ENCODE measurements around the gene FAR2. TPM values are rescaled to one million over a fixed set of nuclear protein-coding genes. Genes with fewer than 3 reads are reported as not detected.

Gene FAR2
- total RNA-seq, 2 donors from 2014 or later = 3.0 to 10.0 TPM

- no peak for DNase-seq (ENCODE audit: low spot score)
- H3K36me3 ChIP-seq = no peaks in the 10 kb centered on the region
- H3K9me3 ChIP-seq = no peaks in the 10 kb centered on the region
- H3K27me3 ChIP-seq = no peaks in the 10 kb centered on the region
- TF ChIP-seq CTCF (IDR thresholded peaks at IDR 0.05) = no peak
- no peak overlapping the region for H3K27ac ChIP-seq
- no peak overlapping the region for H3K4me3 ChIP-seq
- H3K4me1 ChIP-seq = peaks cover 0 to 33% of the 10 kb centered on the region in 2 donors
Observed at GRCh38 chr12:29150462-29150861, 1.4 kb downstream of the FAR2 start.

- H3K27ac ChIP-seq = peak overlapping the region in 1 of 2 donors; percentile 4
- no peaks in the 10 kb centered on the region for H3K27me3 ChIP-seq
- DNase-seq (ENCODE audit: low spot score) = no peak
- TF ChIP-seq CTCF (IDR thresholded peaks at IDR 0.05) = no peak
- H3K9me3 ChIP-seq = no peaks in the 10 kb centered on the region
- H3K4me1 ChIP-seq = peaks cover 0 to 34% of the 10 kb centered on the region in 2 donors
- no peak overlapping the region for H3K4me3 ChIP-seq
- no peaks in the 10 kb centered on the region for H3K36me3 ChIP-seq
Observed at GRCh38 chr12:29152223-29152868, 3.3 kb downstream of the FAR2 start.

GRCh38 chr12:29152981-29153630 lies 4.0 kb downstream of the FAR2 start:
- H3K4me3 ChIP-seq = no peak overlapping the region
- H3K9me3 ChIP-seq = no peaks in the 10 kb centered on the region
- H3K4me1 ChIP-seq = peaks cover 0 to 33% of the 10 kb centered on the region in 2 donors
- no peaks in the 10 kb centered on the region for H3K27me3 ChIP-seq
- no peak for DNase-seq (ENCODE audit: low spot score)
- H3K36me3 ChIP-seq = no peaks in the 10 kb centered on the region
- peak overlapping the region in 1 of 2 donors; percentile 14 for H3K27ac ChIP-seq
- no peak for TF ChIP-seq CTCF (IDR thresholded peaks at IDR 0.05)

GRCh38 chr12:29155079-29155478 lies 6.0 kb downstream of the FAR2 start:
- no peaks in the 10 kb centered on the region for H3K9me3 ChIP-seq
- H3K4me3 ChIP-seq = no peak overlapping the region
- no peak for TF ChIP-seq CTCF (IDR thresholded peaks at IDR 0.05)
- DNase-seq (ENCODE audit: low spot score) = no peak
- H3K27me3 ChIP-seq = no peaks in the 10 kb centered on the region
- H3K4me1 ChIP-seq = peaks cover 0 to 30% of the 10 kb centered on the region in 2 donors
- no peak overlapping the region for H3K27ac ChIP-seq
- no peaks in the 10 kb centered on the region for H3K36me3 ChIP-seq

- Histone ChIP-seq H3K27me3 (no peaks in the 10 kb centered on the region), H3K36me3 (no peaks in the 10 kb centered on the region), H3K4me3 (no peak overlapping the region), H3K9me3 (no peaks in the 10 kb centered on the region), H3K27ac (peak overlapping the region in 1 of 2 donors; percentile 40), H3K4me1 (peaks cover 0 to 30% of the 10 kb centered on the region in 2 donors)
- no peak for TF ChIP-seq CTCF (IDR thresholded peaks at IDR 0.05)
- no peak for DNase-seq (ENCODE audit: low spot score)
Observed at GRCh38 chr12:29157486-29157946, 8.4 kb downstream of the FAR2 start.

Measured in right atrium auricular region (tissue), 2 donors.